ENCODE results near the gene TBC1D22A.
A peak's percentile ranks its signal among the peaks of the same experiment; 100 is the strongest.

The TBC1D22A gene

GRCh38 chr22:46913351-46913750 is 150.9 kb downstream of the TBC1D22A start:
- DNase-seq: no peak

- no peak for DNase-seq
Observed at GRCh38 chr22:46914481-46914880, 152.0 kb downstream of the TBC1D22A start.

GRCh38 chr22:46914916-46915894 is 152.8 kb downstream of the TBC1D22A start:
- DNase-seq: no peak

GRCh38 chr22:46915950-46916730 is 153.7 kb downstream of the TBC1D22A start:
- no peak for DNase-seq

GRCh38 chr22:46916886-46917770 is 154.7 kb downstream of the TBC1D22A start:
- no peak for DNase-seq

GRCh38 chr22:46917771-46918101 is 155.3 kb downstream of the TBC1D22A start:
- DNase-seq: no peak

GRCh38 chr22:46918197-46918596 is 155.7 kb downstream of the TBC1D22A start:
- DNase-seq: no peak

- DNase-seq: no peak
Observed at GRCh38 chr22:46922037-46922436, 159.6 kb downstream of the TBC1D22A start.

GRCh38 chr22:46923394-46923793 is 160.9 kb downstream of the TBC1D22A start:
- DNase-seq: no peak

- DNase-seq: no peak
Observed at GRCh38 chr22:46925818-46926217, 163.4 kb downstream of the TBC1D22A start.

- DNase-seq: no peak
Observed at GRCh38 chr22:46929046-46929709, 166.7 kb downstream of the TBC1D22A start.

- DNase-seq: no peak
Observed at GRCh38 chr22:46929710-46930204, 167.3 kb downstream of the TBC1D22A start.

GRCh38 chr22:46931414-46931813 is 169.0 kb downstream of the TBC1D22A start:
- no peak for DNase-seq

- no peak for DNase-seq
Observed at GRCh38 chr22:46931881-46932280, 169.4 kb downstream of the TBC1D22A start.

- DNase-seq: no peak
Observed at GRCh38 chr22:46933040-46933930, 170.8 kb downstream of the TBC1D22A start.

GRCh38 chr22:46934172-46934745 is 171.8 kb downstream of the TBC1D22A start:
- DNase-seq: no peak

- DNase-seq: peak; percentile 41
Observed at GRCh38 chr22:46934746-46935491, 172.5 kb downstream of the TBC1D22A start.

GRCh38 chr22:46935506-46936377 is 173.3 kb downstream of the TBC1D22A start:
- no peak for DNase-seq

- no peak for DNase-seq
Observed at GRCh38 chr22:46936378-46936903, 174.0 kb downstream of the TBC1D22A start.

Data from NK-92 treated with Interleukin-12 subunit alpha and Interleukin-12 subunit beta, amount 100 ng/mL, for 24 hours (cell line).